Measurements from ENCODE around the gene VPS33B.
A peak's percentile ranks its signal among the peaks of the same experiment; 100 is the strongest.
"Not testable (repeated sequence)": the region's sequence is repeated elsewhere in the genome, so short reads cannot be mapped to it uniquely, and the experiment has no call there.

Gene VPS33B

DNA sequence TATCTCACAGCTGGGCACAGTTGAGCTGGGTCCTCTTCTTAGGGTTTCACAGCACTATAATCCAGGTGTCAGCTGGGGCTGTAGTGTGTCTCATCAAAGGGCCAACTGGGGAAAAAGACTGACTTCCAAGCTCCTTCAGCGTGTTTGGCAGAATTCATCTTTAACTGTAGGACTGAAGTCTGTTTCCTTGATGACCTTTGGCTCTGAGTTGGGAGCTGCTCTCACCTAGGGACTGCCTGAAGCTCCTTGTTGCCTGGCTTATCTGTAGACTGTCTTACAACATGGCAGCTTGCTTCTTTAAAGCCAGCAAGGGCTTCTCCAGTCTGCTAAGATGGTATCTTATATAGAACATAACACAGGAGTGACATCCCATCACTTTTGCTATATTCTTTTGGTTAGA lies 5.3 kb upstream of the VPS33B start:
- no peak for DNase-seq

DNA sequence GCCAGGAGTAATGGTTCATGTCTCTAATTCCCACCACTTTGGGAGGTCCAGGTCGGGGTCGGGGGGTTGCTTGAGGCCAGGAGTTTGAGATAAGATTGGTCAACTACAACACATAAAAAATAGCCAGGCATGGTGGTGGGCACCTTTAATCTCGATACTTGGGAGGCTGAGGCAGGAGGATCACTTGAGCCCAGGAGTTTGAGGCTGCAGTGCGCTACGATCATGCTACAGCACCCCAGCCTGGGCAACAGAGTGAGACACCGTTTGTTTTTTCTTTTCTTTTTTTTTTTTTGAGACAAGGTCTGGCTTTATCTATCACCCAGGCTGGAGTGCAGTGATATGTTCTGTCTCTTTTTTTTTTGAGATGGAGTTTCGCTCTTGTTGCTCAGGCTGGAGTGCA lies 1.3 kb upstream of the VPS33B start:
- no peak for DNase-seq

DNA sequence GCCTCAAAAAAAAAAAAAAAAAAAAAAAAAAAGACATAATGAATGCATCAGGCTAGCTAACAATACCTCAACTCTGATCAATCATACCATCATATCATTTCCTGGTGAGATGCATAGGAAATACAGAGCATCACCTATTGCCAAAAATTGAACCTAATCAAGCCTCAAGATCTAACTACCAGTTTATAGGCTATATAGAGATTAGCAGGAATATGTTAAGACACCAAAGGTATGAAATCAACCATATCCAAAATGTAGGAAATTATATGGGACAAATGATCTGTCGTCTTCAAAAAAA lies 387 bp upstream of the VPS33B start:
- no peak for DNase-seq

DNA sequence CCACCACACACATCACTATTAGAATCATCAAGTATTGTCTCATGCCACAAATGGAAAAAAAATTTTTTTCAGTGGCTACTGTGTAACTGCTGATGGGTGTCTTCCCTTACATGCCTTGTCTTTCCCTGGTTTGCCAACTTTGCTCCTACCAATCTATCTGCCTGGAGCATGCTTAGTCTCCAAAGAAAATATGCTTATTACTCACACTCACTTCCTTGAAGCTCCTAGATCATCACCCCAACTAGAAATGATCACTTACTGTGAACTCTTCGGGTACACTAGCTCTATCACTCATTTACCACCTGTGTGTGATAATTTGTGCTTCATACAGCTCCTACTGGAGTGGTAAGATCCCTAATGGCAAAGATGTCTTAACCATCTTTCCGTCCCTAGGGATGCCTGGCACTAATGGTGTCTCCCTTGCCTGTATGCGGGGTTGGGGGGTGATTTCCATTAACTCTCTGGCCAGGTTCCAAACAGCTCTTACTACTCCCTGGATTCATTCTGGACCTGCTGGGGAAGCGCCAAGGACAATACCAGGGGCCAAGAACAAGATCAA lies 799 bp downstream of the VPS33B start:
- peak; percentile 2 for DNase-seq

DNA sequence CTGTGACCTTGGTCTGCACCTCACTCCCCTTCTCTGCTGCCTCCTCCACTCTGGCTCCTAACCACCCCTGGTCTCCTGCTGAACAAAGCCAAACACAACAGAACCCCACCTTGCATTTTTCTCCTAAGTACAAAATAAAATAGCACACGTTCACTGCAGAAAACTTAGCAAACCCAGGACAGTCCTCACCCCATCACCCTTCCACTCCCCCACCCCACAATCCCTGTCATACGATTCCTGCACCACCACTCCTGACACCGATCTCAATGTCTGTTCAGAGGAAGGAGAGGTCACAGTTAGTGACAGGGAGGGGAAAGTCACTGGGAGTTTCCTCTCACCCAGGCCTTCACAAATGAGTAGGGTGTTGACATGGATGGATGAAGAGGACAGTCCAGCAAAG lies 4.2 kb downstream of the VPS33B start:
- DNase-seq: no peak

- DNase-seq: no peak
Measured at GRCh38 chr15:91017716-91018115, 4.7 kb downstream of the VPS33B start.

- not testable (repeated sequence) for DNase-seq
Measured at GRCh38 chr15:91013701-91014100, 8.7 kb downstream of the VPS33B start.

GRCh38 chr15:91007266-91007665 lies 15.1 kb downstream of the VPS33B start:
- no peak for DNase-seq

DNA sequence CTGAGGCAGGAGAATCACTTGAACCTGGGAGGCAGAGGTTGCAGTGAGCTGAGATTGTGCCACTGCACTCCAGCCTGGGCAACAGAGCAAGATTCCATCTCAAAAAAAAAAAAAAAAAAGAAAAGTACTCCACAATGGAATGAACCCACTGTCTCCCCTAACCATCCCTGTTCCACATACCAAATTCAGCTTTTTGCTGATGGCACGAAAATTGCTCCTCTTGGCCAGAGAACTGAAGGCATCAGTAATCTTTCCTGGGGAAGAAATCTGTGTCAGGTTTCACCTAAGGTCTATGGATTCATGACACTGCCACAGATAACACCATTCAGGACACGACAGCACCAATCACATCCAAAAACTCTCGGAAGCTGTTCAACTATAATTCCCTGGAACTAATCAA lies 21.2 kb downstream of the VPS33B start:
- DNase-seq: no peak

DNA sequence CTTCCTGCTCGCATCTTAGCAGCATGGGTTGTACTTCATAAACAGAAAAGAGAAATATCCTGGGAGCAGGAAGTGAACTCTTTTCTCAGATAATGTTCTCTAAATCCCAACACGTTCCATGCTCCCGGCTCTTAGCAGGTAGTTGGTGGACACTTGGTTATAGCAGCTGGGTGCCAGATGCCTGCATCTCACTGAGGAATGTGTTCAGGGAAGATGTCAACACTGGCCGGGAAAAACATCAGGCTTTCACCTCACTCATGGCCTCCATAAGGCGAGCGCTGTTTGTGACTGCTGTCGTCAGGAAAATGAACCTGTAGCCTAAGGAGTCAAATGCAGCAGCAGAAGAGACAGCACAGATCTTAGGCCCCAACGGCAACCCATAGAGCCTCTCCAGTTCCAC lies 23.7 kb downstream of the VPS33B start:
- no peak for DNase-seq

DNA sequence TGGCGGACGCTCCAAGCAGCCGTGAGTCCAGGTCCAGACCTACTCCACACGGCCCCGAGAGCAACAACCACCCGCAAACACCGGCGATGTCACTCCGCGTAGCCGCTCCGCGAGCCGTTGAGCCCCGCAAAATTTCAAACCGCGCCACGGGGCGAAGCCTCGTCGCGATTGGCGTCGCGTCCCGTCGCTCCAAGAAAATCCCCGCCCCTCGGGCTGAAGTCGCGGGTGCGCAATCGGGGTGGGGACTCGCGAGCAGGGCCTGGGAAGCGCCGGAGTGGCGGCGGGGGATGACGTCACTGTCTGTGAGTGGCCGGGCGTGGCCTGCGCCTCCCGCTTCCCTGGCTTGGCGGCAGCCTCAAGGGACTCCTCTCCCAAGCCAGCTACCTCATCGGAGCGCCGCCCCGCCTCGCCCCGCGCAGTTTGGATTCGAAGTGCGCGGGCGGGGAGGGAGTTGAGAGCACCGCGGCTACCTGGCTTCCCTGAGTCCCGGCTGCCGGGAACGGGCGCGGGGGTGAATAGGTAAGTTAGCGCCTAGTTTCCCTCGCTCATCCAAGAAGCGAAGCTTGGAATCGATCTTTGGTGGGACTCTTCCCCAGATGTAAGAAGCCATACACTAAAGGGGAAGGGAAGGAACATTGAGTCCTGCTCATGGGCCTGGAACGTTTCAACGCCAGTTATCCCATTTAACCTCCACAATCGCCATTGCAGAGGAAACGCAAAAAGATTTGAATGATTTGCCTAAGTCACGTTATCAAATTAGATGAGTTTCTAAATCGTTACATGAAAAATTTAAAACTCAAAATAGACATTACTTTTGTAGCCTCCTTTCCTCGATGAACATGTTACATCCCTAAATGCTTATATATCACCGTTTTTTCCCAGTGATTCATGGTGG lies 27.7 kb downstream of the VPS33B start, which contains the start of gene PRC1:
Gene PRC1 (minus strand): TSS at position 119 of the 895 bp plus-strand sequence. CDS start 118 bp downstream, at position 1.
- peak; percentile 99 for DNase-seq

GRCh38 chr15:90994059-90994416 lies 28.4 kb downstream of the VPS33B start:
- no peak for DNase-seq

- no peak for DNase-seq
Measured at GRCh38 chr15:90991587-90992285, 30.7 kb downstream of the VPS33B start.

DNA sequence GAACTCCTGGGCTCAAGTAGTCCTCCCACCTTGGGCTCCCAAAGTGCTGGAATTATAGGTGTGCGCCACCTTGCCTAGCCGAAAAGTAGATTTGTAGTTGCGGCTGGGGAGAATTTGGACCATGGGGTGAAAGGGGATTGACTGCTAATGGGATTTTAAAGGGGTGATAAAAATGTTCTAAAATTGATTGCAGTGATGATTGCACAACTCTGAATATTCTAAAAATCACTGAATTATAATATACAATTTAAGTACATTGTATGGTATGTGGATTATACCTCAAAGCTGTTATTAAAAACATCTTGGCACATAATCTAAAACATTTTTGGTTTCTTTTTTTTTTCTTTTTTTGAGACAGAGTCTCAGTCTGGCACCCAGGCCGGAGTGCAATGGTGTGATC lies 31.9 kb downstream of the VPS33B start:
- no peak for DNase-seq

GRCh38 chr15:90989040-90989768 lies 33.2 kb downstream of the VPS33B start:
- DNase-seq: no peak

DNA sequence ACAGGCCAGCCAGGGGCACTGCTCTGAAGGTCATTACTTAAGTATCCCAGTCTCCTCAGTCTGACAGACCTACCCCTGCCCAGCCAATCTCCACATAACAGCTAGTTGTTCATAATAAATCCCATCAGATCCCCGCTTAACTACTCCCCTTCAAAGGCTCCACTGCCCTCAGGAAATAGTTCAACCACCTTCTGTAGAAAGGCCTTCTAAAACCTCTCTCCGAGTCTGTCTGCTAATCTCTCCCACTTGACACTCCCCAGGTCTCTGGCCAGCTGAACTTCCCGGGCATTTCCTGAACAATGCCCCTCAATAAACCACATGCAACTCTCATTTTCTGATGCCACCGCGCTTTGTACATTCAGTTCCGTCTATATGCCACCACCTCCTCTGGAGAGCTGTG lies 34.1 kb downstream of the VPS33B start:
- no peak for DNase-seq

- no peak for DNase-seq
Measured at GRCh38 chr15:90987561-90988141, 34.7 kb downstream of the VPS33B start.

- no peak for DNase-seq
Measured at GRCh38 chr15:90986790-90987507, 35.4 kb downstream of the VPS33B start.

- DNase-seq: peak; percentile 56
Measured at GRCh38 chr15:90982135-90982534, 40.3 kb downstream of the VPS33B start.

DNA sequence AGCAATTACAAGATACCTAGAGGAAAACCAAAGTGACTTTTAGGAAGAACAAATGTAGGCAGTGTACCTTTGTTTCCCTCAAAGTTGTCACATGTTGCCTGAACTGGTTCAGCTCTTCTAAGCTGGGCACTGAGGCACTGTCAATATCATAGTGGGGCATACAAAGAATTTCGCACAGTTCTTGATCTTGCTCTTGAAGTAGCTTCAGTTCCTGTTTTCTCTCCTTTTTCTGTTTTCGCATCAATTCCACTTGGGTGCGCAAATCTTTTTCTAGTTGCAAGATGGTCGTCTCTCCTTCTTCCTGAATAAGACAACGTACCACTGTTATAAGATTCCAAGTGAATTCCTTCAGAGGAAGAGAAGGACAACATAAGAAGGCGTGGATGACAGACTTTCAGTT lies 40.7 kb downstream of the VPS33B start:
- no peak for DNase-seq

GRCh38 chr15:90979582-90979981 lies 42.8 kb downstream of the VPS33B start:
- no peak for DNase-seq

GRCh38 chr15:90974216-90974615 lies 48.2 kb downstream of the VPS33B start:
- DNase-seq: no peak

Data from activated CD4-positive, alpha-beta T cell treated with anti-CD3 and anti-CD28 coated beads, Interleukin-10, Interleukin-2, amounts not matched to agents 100 ng/mL and 50 ng/mL, durations not matched to agents 16 hours and 8 hours (primary cell).